SK-N-MC (cell line): ENCODE data around the gene PLEKHM3.

Experiments
- EZH2 ChIP-seq: fragments of 200-600 bp; sonication (generic); IDR thresholded peaks from one replicate; pipeline ENCODE4 v1.6.1; 2017; ENCODE audit warnings: antibody characterized with exemption
- POLR2AphosphoS5 ChIP-seq: IDR thresholded peaks from 2 replicates; pipeline ENCODE4 v1.6.1; 2012; ENCODE audit warnings: mild to moderate bottlenecking, low read depth, low read length, borderline replicate concordance

- TF ChIP-seq EZH2: no peak
- TF ChIP-seq POLR2AphosphoS5: no peak
These were observed 154.5 kb downstream of the PLEKHM3 start for GRCh38 chr2:207870814-207871213.
